Stromal cell of bone marrow (primary cell): ENCODE measurements around the gene HUS1B.
"Not testable (repeated sequence)": the region's sequence is repeated elsewhere in the genome, so short reads cannot be mapped to it uniquely, and the experiment has no call there.

Experiments used
- DNase-seq: peaks from one replicate; pipeline ENCODE4 v3.0.0-alpha.2; 2012; ENCODE audit warnings: low read depth

The HUS1B gene

GRCh38 chr6:656460-657252 is at the start of gene HUS1B:
TSS of gene HUS1B (minus strand) at chr6:657100. CDS start at chr6:656944, 156 bp downstream.
- DNase-seq = no peak

- no peak for DNase-seq
Measured at GRCh38 chr6:706146-706545, 49.2 kb upstream of the HUS1B start.

GRCh38 chr6:705047-705446 is 48.1 kb upstream of the HUS1B start:
- DNase-seq = no peak

- DNase-seq = no peak
Measured at GRCh38 chr6:704046-704445, 47.1 kb upstream of the HUS1B start.

- no peak for DNase-seq
Measured at GRCh38 chr6:703552-703951, 46.7 kb upstream of the HUS1B start.

- no peak for DNase-seq
Measured at GRCh38 chr6:701700-702479, 45.0 kb upstream of the HUS1B start.

GRCh38 chr6:701215-701614 is 44.3 kb upstream of the HUS1B start:
- DNase-seq = no peak

GRCh38 chr6:700490-700889 is 43.6 kb upstream of the HUS1B start:
- DNase-seq = no peak

- DNase-seq = no peak
Measured at GRCh38 chr6:699319-699718, 42.4 kb upstream of the HUS1B start.

GRCh38 chr6:694431-695126 is 37.7 kb upstream of the HUS1B start:
- not testable (repeated sequence) for DNase-seq

- no peak for DNase-seq
Measured at GRCh38 chr6:693723-694009, 36.8 kb upstream of the HUS1B start.

- DNase-seq = peak; percentile 65
Measured at GRCh38 chr6:692858-693722, 36.2 kb upstream of the HUS1B start, which contains the start of gene EXOC2. TSS of gene EXOC2 (minus strand) at chr6:693139. CDS start at chr6:637818, 55,321 bp downstream.

GRCh38 chr6:692356-692851 is 35.5 kb upstream of the HUS1B start:
- DNase-seq = no peak

- DNase-seq = no peak
Measured at GRCh38 chr6:689223-689622, 32.3 kb upstream of the HUS1B start.

- DNase-seq = no peak
Measured at GRCh38 chr6:686497-686896, 29.6 kb upstream of the HUS1B start.

GRCh38 chr6:684831-685636 is 28.1 kb upstream of the HUS1B start:
- DNase-seq = no peak

GRCh38 chr6:683742-684440 is 27.0 kb upstream of the HUS1B start:
- DNase-seq = peak; percentile 29

GRCh38 chr6:680666-681340 is 23.9 kb upstream of the HUS1B start:
- DNase-seq = no peak

GRCh38 chr6:680251-680650 is 23.4 kb upstream of the HUS1B start:
- DNase-seq = no peak

GRCh38 chr6:679282-679681 is 22.4 kb upstream of the HUS1B start:
- no peak for DNase-seq
